SH-SY5Y (cell line): ENCODE results near the gene APOBEC3C.

Experiments
- GATA2 ChIP-seq: IDR thresholded peaks from 2 replicates; pipeline ENCODE4 v1.6.1; 2011; ENCODE audit warnings: mild to moderate bottlenecking, low read depth, low read length
- GATA3 ChIP-seq: IDR thresholded peaks from 2 replicates; pipeline ENCODE4 v1.6.1; 2011; ENCODE audit warnings: low read depth, mild to moderate bottlenecking, low read length, moderate library complexity

DNA sequence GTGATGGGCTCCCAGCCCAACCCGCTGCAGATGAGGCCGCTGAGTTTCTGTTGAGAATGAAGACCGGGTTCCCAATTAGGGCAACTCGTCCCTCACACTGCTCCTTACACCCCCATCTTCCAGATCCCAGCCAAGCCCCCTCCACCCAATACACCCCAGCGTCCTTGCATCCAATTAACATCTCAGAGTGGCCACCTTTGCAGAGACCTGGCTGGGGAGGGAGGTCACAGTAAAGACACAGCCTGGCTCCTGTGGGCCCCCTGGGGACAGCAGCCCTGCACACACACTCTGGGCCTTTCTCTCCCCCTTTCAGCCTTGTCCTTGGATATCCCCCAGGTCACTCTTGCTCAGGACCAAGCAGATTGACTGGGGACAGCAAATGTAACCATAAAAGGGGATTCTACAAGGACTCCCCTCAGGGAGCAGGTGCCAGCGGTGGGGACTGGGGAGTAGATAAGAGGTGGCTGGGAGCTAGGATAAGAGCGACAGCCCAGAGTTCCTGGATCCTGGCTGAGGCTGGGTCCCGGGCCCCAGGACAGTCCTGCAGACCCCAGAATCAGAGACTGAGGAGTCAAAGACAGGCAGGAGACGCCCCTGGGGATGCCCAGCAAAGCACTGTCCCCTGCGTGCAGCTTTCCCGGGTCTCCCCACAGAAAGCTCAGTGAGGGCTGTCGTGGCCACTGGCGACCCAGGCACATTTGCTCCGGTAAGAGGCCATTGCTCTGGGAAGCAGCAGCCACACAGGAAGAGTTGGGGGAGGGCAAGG is 48.3 kb upstream of the APOBEC3C start:
- TF ChIP-seq GATA3: no peak
- no peak for TF ChIP-seq GATA2
